ENCODE results near the gene FMOD. TPM values are rescaled to one million over a fixed set of nuclear protein-coding genes. Genes with fewer than 3 reads are reported as not detected.

Gene FMOD
- total RNA-seq, 2 experiments from 2014 or later, result not detected

DNA sequence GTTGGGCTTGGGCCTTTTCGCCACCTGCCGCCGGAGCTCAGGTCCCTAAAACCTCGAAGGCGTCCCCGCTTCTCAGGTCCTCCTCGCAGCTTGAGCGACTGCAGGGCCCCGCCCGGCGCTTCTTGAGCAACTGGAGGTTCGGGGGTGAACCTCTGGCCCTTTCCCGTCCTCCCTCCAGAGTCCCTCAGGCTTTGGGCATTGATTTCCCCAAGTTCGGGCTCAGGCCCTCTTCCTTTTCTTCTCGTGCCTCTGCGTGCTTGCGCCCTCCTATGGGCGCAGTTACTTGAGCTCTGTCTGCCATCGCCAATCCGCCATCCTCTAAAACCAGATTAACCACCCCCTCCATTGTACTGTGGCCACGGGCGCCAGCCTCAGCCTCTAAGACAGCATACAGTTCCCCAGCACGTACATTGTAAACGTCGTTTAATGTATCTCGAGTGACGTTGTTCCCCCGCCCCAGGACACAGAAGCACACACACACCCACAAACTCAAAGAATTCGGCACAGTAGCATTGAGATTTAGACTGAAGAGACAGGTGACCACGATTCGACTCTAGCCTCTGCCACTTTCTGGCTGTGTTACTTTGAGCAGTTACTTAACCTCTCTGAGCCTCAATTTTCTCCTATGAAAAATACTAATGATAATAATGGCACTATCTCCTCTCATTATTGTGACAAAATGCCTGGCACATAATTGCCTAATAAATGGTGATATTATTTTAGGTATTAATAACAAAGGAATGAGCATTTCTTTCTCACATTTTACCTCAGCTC is 23.1 kb downstream of the FMOD start:
- H3K4me3 ChIP-seq (ENCODE audit: low read depth, low read length, poor library complexity, severe bottlenecking), result peak overlapping the region; percentile 67
- BruUV-seq (replicated peaks), result TSS peak; percentile 44
- H3K4me1 ChIP-seq (ENCODE audit: insufficient read depth, low read length, poor library complexity, severe bottlenecking), result peaks cover 82% of the 10 kb centered on the region
- no peaks in the 10 kb centered on the region for H4K20me1 ChIP-seq (ENCODE audit: insufficient read depth, low read length)
- peak overlapping the region; percentile 76 for H3K4me2 ChIP-seq (ENCODE audit: low read length)
- peaks cover 5% of the 10 kb centered on the region; the same call in 1 of the 2 replicates for H3K79me2 ChIP-seq (ENCODE audit: insufficient read depth, low read depth, low read length)
- H3K9me3 ChIP-seq (ENCODE audit: low read length), result no peaks in the 10 kb centered on the region
- H3K36me3 ChIP-seq (ENCODE audit: insufficient read depth, low read length), result no peaks in the 10 kb centered on the region
- intact Hi-C loops (cut with micrococcal nuclease; ENCODE audit: unreplicated experiment), result loop anchor here (1.0 to 10.0 kb wide), 4 partner anchors 55 to 1987 kb away; partner anchors contain the start of gene RBBP5
- no peak overlapping the region; the same call in 1 of the 2 replicates for H2AFZ ChIP-seq (ENCODE audit: low read length)
- peak overlapping the region; percentile 98 for H3K27ac ChIP-seq (ENCODE audit: low read depth, low read length, poor library complexity, severe bottlenecking)
- no peak for TF ChIP-seq EZH2phosphoT487 (IDR thresholded peaks at IDR 0.05; ENCODE audit: borderline replicate concordance, low read depth, low read length)
- TF ChIP-seq, protein P1, sequence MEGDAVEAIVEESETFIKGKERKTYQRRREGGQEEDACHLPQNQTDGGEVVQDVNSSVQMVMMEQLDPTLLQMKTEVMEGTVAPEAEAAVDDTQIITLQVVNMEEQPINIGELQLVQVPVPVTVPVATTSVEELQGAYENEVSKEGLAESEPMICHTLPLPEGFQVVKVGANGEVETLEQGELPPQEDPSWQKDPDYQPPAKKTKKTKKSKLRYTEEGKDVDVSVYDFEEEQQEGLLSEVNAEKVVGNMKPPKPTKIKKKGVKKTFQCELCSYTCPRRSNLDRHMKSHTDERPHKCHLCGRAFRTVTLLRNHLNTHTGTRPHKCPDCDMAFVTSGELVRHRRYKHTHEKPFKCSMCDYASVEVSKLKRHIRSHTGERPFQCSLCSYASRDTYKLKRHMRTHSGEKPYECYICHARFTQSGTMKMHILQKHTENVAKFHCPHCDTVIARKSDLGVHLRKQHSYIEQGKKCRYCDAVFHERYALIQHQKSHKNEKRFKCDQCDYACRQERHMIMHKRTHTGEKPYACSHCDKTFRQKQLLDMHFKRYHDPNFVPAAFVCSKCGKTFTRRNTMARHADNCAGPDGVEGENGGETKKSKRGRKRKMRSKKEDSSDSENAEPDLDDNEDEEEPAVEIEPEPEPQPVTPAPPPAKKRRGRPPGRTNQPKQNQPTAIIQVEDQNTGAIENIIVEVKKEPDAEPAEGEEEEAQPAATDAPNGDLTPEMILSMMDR (conservative IDR thresholded peaks at IDR 0.05; ENCODE audit: low read length), result peak; percentile 81
- ChIA-PET CTCF (ENCODE audit: unreplicated experiment) (interaction anchor here (0.6 to 1.4 kb wide), 7 partner anchors 9 to 55 kb away, joined by 3 to 7 read pairs (median 4); no protein-coding TSS in a partner anchor), POLR2A (interaction anchor here (0.6 to 12.9 kb wide), 6 partner anchors 8 to 58 kb away, joined by 3 to 458 read pairs (median 23); partner anchors contain the start of gene BTG2)
- no peaks in the 10 kb centered on the region for H3K9me2 ChIP-seq (ENCODE audit: insufficient read depth, low read length)
- no peak for DNase-seq (ENCODE audit: low spot score)

DNA sequence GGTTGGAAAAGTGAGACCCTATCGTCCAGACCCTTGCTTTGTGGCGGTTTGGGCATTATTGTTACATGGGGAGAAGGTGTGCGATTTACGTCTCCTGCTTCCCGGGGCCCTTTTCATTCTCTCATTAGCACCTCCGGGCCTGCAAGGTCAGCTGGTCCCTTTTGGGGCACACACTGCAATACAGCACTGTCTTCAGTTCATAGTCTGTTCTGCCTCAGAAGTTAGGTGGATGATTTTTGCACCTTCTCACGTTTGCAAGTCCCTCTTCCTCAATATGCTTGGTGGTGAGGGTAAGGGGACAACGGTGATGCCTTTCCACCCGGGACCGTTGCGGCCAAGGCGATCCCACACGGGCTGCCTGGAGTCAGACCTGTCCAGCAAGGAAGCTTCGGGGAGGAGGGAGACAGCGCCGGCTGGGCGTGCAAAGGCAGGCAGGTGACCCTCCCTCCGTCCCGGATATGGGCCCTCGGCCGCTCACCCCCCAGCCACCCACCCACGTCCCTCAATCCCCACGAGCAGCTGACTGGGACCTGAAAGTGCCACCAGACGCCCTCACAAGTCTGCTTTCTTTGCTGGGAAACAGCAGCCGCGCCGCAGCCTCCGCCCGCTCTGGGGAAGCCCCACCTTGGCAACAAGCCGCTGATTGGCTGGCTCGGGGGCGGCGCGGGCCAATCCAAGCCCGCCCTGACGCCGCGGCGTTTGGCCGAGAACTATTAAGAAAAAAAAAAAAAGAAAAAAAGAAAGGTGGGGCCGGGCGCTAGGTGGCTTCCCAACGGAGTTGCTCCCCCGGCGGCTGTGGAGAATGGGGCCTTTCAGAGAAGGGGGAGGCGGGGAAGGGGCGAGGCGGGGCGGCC is 23.9 kb downstream of the FMOD start:
- Histone ChIP-seq H3K9me3 (ENCODE audit: low read length) (no peaks in the 10 kb centered on the region), H2AFZ (ENCODE audit: low read length) (no peak overlapping the region), H3K4me2 (ENCODE audit: low read length) (peak overlapping the region; percentile 99), H3K27ac (ENCODE audit: low read depth, low read length, poor library complexity, severe bottlenecking) (peak overlapping the region; percentile 98), H3K9me2 (ENCODE audit: insufficient read depth, low read length) (no peaks in the 10 kb centered on the region), H3K4me3 (ENCODE audit: low read depth, low read length, poor library complexity, severe bottlenecking) (peak overlapping the region; percentile 67), H3K4me1 (ENCODE audit: insufficient read depth, low read length, poor library complexity, severe bottlenecking) (peaks cover 90% of the 10 kb centered on the region), H4K20me1 (ENCODE audit: insufficient read depth, low read length) (no peaks in the 10 kb centered on the region), H3K79me2 (ENCODE audit: insufficient read depth, low read depth, low read length) (peaks cover 13% of the 10 kb centered on the region; the same call in 1 of the 2 replicates), H3K36me3 (ENCODE audit: insufficient read depth, low read length) (no peaks in the 10 kb centered on the region)
- intact Hi-C loops (cut with micrococcal nuclease; ENCODE audit: unreplicated experiment), result loop anchor here (1.0 to 10.0 kb wide), 4 partner anchors 54 to 1988 kb away; partner anchors contain the start of gene RBBP5
- ChIA-PET POLR2A (interaction anchor here (0.6 to 12.9 kb wide), 7 partner anchors 9 to 57 kb away, joined by 3 to 458 read pairs (median 20); partner anchors contain the start of gene BTG2), CTCF (ENCODE audit: unreplicated experiment) (interaction anchor here (0.6 to 1.4 kb wide), 7 partner anchors 10 to 54 kb away, joined by 3 to 7 read pairs (median 4); no protein-coding TSS in a partner anchor)
- TSS peak; percentile 83 for BruUV-seq (replicated peaks)
- no peak for TF ChIP-seq EZH2phosphoT487 (IDR thresholded peaks at IDR 0.05; ENCODE audit: borderline replicate concordance, low read depth, low read length)
- TF ChIP-seq, protein P1 (conservative IDR thresholded peaks at IDR 0.05; ENCODE audit: low read length), result no peak
- DNase-seq (ENCODE audit: low spot score), result peak; percentile 96

Measured in OCI-LY7 (cell line).